ENCODE measurements around the gene IRF2BPL.
A peak's percentile ranks its signal among the peaks of the same experiment; 100 is the strongest.
"Not testable (repeated sequence)": the region's sequence is repeated elsewhere in the genome, so short reads cannot be mapped to it uniquely, and the experiment has no call there.

Gene IRF2BPL

GRCh38 chr14:77033622-77034589, 5.4 kb upstream of the IRF2BPL start:
- peak; percentile 82 for DNase-seq

GRCh38 chr14:77032844-77033621, 4.5 kb upstream of the IRF2BPL start:
- DNase-seq, result peak; percentile 97

- DNase-seq, result no peak
Measured at GRCh38 chr14:77032491-77032843, 4.0 kb upstream of the IRF2BPL start.

GRCh38 chr14:77031759-77032490, 3.4 kb upstream of the IRF2BPL start:
- peak; percentile 71 for DNase-seq

DNA sequence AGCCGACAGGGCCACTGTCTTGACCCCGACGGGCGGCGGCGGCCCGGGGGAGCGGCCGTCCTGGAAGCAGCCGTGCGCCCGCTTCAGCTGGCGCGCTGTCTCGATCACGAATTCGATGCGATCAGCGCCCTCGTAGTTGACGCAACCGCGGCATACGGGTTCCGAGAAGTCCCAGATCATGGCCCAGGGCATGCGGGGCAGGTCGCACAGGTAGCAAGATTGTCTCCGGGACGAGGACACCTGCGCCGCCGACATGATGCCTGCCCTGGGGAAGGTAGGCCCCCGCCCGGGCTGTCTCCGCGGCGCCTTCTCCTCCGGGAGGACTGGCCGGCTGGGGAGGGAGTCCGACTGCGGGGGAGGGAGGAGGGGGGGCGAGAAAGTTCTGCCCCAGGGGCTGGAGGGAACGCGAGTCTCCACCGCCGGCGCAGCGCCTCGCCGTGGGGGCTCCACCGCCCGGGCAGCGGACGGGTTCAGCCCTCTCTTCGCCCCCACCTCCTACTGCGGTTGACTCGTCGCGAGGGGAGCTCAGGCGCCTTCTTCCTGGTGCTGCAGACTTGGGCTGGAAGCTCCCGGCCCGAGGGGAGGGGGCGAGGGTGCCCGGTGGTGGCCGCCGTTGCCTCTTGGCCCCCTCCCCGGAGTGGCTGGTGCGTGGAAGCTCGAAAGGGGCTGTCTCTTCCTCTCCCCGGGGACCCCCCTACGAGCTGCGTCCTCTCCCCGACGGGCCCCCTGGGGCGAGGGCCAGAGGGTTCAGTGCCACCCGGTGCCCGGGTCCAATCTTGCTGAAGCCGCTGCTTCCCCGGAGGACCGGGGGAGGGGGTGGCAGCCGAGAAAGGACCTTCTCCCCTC, 747 bp downstream of the IRF2BPL start:
- peak; percentile 83 for DNase-seq

- DNase-seq, result peak; percentile 83
Measured at GRCh38 chr14:77026930-77027537, 1.5 kb downstream of the IRF2BPL start.

- DNase-seq, result peak; percentile 76
Measured at GRCh38 chr14:77026166-77026929, 2.2 kb downstream of the IRF2BPL start.

GRCh38 chr14:77025744-77026165, 2.8 kb downstream of the IRF2BPL start:
- DNase-seq, result peak; percentile 67

GRCh38 chr14:77024171-77024691, 4.3 kb downstream of the IRF2BPL start:
- DNase-seq, result peak; percentile 88

DNA sequence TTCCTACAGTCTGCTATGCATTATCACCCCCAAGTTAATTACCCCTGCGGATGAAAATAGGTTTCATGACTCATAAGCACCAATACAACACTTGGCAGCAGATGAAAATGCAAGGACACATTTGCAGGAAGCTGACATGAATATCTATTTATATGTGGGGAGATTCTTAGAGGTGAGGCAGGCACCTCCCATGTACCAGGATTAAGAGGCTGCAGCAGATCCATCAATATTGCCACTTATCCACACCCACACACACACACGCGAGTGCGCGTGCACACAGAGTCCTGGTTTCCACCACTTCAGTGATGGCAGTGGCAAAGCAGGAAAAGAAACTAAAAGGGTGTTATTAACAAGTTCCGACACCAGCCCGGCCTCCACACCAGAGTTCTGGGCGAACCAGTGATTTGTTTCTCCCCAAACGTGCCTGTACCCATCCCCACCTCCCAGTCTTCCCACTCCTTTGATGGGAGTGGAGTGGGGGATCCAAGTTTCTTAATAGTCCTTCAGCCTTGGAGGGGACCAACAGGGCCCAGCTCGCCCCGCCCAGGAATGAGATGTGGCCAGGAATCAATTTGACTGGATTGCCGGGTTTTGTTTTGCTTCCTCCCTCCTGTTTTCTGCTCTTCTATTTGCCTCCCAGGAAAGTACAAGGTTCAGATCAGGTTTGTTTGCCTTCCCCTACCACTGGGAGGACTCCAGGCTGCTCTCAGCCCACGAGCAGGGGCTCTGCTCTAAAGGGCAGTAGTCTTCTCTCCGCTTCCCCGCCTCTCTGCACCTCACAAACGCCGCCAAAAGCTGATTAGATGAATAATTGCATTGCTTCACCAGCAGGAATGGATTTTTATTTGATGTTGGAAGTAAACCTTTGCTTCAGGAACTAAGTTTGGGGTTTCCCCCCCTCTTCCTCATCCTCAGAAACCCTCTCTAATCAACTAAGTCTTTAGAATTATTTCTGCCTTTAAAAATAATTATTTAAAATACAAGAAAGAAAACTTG, 5.2 kb downstream of the IRF2BPL start:
- DNase-seq, result peak; percentile 77

GRCh38 chr14:77022236-77022852, 6.2 kb downstream of the IRF2BPL start:
- peak; percentile 40 for DNase-seq

- DNase-seq, result not testable (repeated sequence)
Measured at GRCh38 chr14:77021424-77021823, 7.1 kb downstream of the IRF2BPL start.

DNA sequence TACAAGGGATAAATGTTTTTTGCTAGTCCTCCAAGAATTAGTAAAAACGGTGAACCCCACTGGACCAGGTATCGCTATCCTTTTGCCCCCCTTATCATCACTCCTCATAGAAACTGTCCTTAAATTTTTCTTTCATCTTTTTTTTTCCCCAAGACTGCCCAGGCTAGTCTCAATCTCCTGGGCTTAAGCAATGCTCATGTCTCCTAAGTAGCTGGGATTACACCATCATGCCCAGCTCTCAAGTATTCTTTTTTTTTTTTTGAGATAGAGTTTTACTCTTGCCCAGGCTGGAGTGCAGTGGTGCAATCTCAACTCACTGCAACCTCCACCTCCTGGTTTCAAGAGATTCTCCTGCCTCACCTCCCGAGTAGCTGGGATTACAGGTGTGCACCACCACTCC, 9.7 kb downstream of the IRF2BPL start:
- DNase-seq, result no peak

DNA sequence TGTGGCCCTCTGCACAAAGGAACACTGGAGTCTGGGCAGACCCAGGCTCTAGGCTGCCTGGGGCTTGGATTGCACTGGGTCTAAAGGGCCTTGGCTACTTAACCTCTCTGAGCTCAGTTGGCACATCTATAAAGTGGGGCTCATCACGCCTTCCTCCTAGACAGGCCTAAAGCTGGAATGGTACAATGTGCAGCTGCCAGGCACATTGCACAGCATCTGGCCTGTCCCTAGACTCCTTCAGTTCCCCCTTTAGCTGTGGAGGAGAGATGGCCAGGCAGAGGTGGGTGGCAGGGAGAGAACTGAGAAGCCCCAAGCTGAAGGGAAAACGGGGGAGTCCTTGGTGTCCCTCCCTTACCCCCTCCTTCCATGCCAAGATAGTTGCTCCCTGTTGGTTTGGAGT, 10.8 kb downstream of the IRF2BPL start:
- no peak for DNase-seq

DNA sequence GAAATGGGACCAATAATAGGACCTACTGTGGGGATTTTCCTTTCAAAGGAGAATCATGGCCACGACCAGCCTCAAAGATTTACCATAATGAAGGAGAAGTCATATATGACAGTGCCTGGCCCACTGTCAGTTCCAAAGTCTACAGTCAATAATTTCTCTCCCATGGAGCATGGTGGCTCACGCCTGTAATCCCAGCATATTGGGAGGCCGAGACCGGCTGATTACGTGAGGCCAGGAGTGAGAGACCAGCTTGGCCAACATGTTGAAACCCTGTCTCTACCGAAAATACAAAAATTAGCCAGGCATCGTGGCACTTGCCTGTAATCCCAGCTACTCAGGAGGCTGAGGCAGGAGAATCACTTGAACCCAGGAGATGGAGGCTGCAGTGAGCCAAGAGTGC, 13.8 kb downstream of the IRF2BPL start:
- no peak for DNase-seq

DNA sequence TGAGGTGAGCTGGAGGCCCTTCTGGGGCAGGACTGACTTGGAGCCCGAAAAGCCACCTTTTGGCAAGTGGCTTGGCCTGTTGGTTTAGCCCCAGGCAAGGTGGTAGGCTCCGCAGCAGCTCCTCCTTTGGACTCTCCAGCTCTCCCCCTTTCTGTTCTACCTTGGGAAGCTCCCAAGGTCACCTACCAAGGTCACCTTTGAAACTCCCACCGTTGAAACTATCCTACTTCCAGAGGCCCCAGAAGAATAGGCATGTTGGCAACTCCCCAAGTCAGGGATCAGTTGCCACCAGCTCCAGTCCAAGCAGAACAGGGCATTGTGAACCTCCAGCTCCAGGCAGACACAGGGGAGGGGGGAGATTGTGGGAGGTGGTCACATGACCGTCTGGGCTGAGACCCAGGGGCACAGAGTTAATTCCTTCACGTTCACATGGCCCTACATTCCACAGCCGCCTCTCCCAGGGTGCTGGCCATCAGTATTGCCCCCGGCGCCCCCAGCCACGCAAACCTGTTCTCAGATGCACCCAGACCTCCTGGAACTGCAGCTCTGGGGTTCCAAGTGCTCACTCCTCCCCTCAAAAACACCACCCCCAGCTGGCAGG, 14.4 kb downstream of the IRF2BPL start:
- DNase-seq, result peak; percentile 83

- DNase-seq, result no peak
Measured at GRCh38 chr14:77012193-77012765, 16.2 kb downstream of the IRF2BPL start.

GRCh38 chr14:77011245-77011644, 17.3 kb downstream of the IRF2BPL start:
- no peak for DNase-seq

Measured in eye (tissue), 1 donor.